ENCODE results near the gene LIMS2.

- TF ChIP-seq CTCF (IDR thresholded peaks at IDR 0.05) = no peak
- TF ChIP-seq EP300 (IDR thresholded peaks at IDR 0.05) = no peak
Measured at GRCh38 chr2:127705391-127706065, 30.2 kb upstream of the LIMS2 start.
